Measurements from ENCODE around the gene COPB2.

DNA sequence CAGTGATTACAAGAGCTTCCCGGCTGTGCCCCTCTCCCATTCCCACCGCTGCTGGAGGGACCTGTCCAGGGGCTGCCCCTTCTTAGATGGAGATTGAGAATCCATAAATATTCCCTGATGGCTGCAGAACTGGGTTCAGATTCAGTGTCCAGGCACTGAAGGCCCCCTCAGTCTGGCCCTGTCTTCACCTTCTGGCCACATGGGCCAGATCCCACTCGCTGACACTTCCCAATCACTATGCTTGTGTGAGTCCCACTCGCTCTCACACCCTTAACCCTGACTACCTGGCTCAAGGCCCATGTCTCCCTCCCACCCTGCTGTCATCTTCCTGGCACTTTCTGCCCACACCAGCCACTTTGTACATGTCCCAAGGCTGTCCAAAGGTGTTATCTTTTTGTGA is 61.1 kb downstream of the COPB2 start:
- TF ChIP-seq, protein P1, sequence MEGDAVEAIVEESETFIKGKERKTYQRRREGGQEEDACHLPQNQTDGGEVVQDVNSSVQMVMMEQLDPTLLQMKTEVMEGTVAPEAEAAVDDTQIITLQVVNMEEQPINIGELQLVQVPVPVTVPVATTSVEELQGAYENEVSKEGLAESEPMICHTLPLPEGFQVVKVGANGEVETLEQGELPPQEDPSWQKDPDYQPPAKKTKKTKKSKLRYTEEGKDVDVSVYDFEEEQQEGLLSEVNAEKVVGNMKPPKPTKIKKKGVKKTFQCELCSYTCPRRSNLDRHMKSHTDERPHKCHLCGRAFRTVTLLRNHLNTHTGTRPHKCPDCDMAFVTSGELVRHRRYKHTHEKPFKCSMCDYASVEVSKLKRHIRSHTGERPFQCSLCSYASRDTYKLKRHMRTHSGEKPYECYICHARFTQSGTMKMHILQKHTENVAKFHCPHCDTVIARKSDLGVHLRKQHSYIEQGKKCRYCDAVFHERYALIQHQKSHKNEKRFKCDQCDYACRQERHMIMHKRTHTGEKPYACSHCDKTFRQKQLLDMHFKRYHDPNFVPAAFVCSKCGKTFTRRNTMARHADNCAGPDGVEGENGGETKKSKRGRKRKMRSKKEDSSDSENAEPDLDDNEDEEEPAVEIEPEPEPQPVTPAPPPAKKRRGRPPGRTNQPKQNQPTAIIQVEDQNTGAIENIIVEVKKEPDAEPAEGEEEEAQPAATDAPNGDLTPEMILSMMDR (IDR thresholded peaks at IDR 0.05; ENCODE audit: extremely low read depth in 1 of 2, insufficient read depth in 1 of 2, low read depth in 1 of 2, low read length in 2 of 2): no peak
- TF ChIP-seq POLR2AphosphoS5 (IDR thresholded peaks at IDR 0.05; ENCODE audit: insufficient read depth, low read depth, low read length) (no peak), EZH2 (IDR thresholded peaks at IDR 0.05; ENCODE audit: borderline replicate concordance, low read depth, low read length, severe bottlenecking) (no peak)
- TF ChIP-seq, protein P2, sequence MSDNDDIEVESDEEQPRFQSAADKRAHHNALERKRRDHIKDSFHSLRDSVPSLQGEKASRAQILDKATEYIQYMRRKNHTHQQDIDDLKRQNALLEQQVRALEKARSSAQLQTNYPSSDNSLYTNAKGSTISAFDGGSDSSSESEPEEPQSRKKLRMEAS (IDR thresholded peaks at IDR 0.05; ENCODE audit: insufficient read depth, insufficient read length): no peak
